ENCODE measurements around the gene TAF11L2.
"Not testable (repeated sequence)": the region's sequence is repeated elsewhere in the genome, so short reads cannot be mapped to it uniquely, and the experiment has no call there.

Gene TAF11L2

GRCh38 chr5:17497931-17498330, at the start of gene TAF11L2:
Gene TAF11L2 (plus strand): TSS chr5:17498231.
- DNase-seq = not testable (repeated sequence)

- no peak for DNase-seq
Measured at GRCh38 chr5:17448877-17449276, 49.2 kb upstream of the TAF11L2 start.

DNA sequence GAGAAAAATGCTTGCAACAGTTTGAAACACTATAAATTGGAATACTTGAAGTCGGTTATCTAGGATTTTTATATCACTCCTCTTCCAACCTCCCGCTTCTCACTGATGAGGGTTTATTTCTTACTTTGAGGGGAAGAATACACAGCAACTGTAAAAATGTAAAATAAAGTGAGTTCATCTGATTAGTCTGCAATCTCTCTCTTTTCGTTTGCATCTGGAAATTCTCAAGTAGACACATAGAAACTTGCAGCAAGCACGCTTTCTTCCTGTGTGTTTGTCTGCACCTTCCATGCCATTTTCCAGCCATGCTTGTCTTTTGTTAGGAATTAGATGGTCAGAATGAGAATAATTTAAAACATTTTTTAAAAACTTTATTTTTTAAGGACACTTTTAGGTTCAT, 45.1 kb upstream of the TAF11L2 start:
- DNase-seq = no peak

DNA sequence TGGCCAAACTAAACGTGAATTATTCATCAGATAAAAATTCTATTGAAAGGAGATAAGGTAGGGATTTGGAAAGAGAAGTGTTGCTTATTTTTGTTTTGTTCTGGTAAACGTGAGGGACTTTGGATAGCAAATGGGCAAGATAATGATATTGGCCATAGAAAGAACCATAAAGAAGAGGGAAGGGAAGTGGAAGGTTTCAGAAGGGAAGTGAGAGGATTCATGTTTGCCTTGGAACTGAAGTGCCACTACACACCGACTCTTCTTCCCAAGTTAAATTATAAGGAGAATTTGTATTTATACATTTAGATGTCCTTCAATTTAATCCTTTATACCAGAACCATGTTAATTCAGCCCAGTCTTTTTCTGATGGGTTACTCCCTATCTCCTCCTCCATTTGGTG, 42.1 kb upstream of the TAF11L2 start:
- DNase-seq = no peak

DNA sequence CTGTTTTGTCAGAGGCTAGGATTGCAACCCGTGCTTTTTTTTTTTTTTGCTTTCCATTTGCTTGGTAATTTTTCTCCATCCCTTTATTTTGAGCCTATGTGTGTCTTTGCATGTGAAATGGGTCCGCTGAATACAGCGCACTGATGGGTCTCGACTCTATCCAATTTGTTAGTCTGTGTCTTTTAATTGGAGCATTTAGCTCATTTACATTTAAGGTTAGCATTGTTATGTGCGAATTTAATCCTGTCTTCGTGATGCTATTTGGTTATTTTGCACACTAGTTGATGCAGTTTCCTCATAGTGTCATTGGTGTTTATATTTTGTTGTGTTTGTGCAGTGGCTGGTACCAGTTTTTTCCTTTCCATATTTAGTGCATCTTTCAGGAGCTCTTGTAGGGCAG, 36.2 kb upstream of the TAF11L2 start:
- DNase-seq = no peak

DNA sequence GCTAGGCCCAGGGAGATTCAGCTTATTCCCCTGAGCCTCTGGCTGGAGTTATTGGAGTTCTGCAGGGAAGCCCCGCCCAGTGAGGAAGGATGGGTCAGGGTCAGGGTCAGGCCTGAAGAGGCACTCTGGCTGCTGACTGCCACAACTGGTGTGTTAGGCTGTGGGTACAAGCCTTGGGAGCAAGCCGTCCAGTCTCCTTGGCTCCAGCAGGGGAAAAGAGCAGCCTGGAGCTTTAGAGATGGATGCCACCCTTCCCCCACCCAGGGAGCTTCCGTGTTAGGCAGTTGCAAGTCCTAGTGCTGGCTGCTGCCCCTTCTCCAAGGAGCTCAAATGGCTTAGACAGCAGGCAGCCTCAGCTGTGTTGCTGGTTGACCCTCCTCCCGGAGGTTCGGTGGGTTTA, 34.4 kb upstream of the TAF11L2 start:
- no peak for DNase-seq

- no peak for DNase-seq
Measured at GRCh38 chr5:17470064-17470463, 28.0 kb upstream of the TAF11L2 start.

DNA sequence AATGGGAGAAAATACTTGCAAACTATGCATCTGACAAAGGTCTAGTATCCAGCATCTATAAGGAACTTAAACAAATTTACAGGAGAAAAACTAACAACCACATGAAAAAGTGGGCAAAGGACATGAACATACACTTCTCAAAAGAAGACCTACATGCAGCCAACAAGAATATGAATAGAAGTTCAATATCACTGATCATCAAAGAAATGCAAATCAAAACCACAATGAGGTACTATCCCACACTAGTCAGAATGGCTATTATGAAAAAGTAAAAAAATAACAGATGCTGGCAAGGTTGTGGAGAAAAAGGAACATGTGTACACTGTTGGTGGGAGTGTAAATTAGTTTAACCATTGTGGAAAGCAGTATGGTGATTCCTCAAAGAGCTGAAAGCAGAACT, 23.0 kb upstream of the TAF11L2 start:
- DNase-seq = not testable (repeated sequence)

- DNase-seq = no peak
Measured at GRCh38 chr5:17477043-17477442, 21.0 kb upstream of the TAF11L2 start.

DNA sequence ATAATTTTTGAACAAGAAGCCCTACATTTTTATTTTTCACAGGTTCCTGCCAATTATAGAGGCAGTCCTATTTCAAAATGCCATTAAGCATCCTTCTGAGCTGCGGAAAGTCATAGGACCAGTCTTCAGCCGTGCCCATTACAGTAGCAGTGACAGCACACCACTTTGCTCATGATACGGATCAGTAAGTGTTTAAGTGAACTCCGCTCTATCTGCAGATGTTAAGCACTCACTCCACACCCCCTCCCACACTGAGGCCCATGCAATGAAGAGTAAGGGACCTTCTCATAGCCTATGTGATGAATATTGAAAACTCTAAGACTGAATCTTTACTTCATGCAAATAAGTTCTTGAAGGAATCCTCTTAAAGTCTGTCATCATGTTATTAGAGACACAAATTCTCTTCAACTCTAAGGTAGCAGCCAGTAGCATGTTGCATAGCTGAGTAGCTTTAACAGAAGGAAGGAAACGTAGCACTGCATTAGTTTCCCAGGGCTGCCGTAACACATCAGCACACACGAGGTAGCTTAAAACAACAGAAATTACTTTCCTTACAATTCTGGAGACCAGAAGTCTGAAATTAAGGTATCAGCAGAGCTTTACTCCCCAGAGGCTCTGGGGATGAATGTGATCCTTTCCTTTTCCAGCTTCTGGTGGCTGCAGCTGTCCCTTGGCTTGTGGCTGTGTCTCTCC, 20.3 kb upstream of the TAF11L2 start:
- DNase-seq = no peak

- DNase-seq = no peak
Measured at GRCh38 chr5:17481378-17481777, 16.7 kb upstream of the TAF11L2 start.

- no peak for DNase-seq
Measured at GRCh38 chr5:17482790-17483189, 15.2 kb upstream of the TAF11L2 start.

GRCh38 chr5:17486464-17487173, 11.4 kb upstream of the TAF11L2 start:
- not testable (repeated sequence) for DNase-seq

GRCh38 chr5:17487174-17487512, 10.9 kb upstream of the TAF11L2 start:
- DNase-seq = no peak

DNA sequence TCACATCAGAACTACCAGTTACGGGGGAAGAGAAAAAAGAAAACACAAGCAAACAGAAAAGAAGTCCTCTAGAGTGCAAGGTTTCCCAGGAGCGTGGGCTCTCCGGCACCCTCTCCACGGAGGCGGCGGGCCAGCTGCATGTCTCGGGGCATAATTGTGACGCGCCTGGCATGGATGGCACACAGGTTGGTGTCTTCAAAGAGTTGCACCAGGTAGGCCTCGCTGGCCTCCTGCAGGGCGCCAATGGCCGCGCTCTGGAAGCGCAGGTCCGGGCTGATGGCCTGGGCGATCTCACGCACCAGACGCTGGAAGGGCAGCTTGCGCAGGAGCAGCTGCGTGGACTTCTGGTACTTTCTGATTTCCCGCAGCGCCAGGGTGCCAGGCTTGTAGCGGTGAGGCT, 6.8 kb upstream of the TAF11L2 start:
- not testable (repeated sequence) for DNase-seq

- DNase-seq = no peak
Measured at GRCh38 chr5:17492770-17493169, 5.3 kb upstream of the TAF11L2 start.

- DNase-seq = no peak
Measured at GRCh38 chr5:17497446-17497845, 585 bp upstream of the TAF11L2 start.

DNA sequence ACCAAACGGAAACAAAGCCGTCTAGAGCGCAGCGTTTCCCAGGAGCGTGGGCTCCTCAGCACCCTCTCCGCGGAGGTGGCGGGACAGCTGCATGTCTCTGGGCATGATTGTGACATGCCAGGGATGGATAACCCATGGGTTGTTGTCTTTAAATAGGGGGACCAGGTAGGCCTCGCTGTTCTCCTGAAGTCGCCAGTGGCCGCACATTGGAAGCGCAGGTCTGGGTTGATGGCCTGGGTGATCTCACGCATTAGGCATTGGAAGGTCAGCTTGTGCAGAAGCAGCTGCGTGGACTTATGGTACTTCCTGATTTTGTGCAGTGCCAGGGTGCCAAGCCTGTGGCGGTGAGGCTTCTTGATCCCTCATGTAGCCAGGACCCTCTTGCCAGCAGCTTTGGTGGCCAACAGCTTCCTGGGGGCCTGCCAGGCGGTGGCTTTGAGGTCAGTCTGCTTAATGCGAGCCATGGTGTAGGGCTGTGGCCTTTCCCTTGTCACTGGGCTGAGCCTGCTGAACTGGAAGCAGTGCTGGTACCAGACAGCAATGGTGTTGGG, 13.8 kb downstream of the TAF11L2 start:
- no peak for DNase-seq

DNA sequence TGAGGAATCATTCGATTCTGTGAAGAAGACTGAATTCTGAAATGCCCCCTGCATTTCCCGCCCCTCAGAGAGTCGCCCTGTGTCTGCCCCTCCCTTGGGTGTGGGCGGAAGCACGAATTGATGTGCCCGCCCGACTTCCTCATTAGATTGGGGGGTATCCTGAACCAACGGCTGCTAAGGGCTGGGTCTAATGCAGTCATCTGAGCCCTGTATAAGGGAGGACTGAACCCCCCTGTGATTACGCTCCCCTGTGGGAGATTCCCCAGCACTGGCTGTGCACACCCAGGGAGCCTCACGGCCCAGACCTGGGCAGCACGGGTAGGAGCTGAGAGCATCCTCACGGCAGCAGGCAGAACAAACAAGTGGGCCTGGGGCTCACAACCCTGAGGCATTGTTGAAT, 19.5 kb downstream of the TAF11L2 start:
- DNase-seq = not testable (repeated sequence)

GRCh38 chr5:17518067-17518466, 20.0 kb downstream of the TAF11L2 start, which contains the start of gene TAF11L3:
Gene TAF11L3 (plus strand): TSS chr5:17518367.
- DNase-seq = not testable (repeated sequence)

GRCh38 chr5:17519508-17519907, 21.5 kb downstream of the TAF11L2 start:
- DNase-seq = not testable (repeated sequence)

GRCh38 chr5:17521501-17521900, 23.5 kb downstream of the TAF11L2 start, which contains the start of gene TAF11L4:
Gene TAF11L4 (plus strand): TSS chr5:17521801.
- DNase-seq = not testable (repeated sequence)

DNA sequence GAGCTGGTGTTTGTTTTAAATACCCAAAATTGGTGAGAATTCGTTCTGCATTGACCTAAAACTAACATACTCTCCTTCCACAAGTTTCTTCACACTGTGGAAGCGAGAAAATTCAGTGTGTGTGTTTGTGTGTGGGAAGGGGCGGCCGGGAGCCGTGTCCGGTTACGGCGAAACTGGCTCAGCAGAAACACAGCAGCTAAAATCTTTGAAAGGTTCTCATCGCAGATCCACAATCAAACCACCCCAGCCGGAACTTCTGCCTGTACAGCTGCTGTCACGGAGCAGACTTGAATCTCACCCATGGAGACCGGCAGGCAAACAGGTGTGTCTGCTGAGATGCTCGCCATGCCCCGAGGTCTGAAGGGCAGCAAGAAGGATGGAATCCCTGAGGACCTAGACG, 26.9 kb downstream of the TAF11L2 start, which contains the start of gene TAF11L5:
TSS of gene TAF11L5 (plus strand) at position 301 of the 400 bp plus-strand sequence.
- not testable (repeated sequence) for DNase-seq

GRCh38 chr5:17526504-17526903, 28.5 kb downstream of the TAF11L2 start:
- DNase-seq = peak; percentile 18

Data from CD4-positive, alpha-beta T cell treated with Interleukin-17A for 1 hour (primary cell).